ENCODE results near the gene GARIN5A.

The GARIN5A gene

GRCh38 chr19:50509366-50509765 is 32.7 kb upstream of the GARIN5A start:
- in situ Hi-C loops (cut with HindIII; ENCODE audit: low sequenced_read_pairs), result no loop called here

- in situ Hi-C loops (cut with HindIII; ENCODE audit: low sequenced_read_pairs), result no loop called here
Observed at GRCh38 chr19:50508843-50509190, 32.2 kb upstream of the GARIN5A start.

- in situ Hi-C loops (cut with HindIII; ENCODE audit: low sequenced_read_pairs), result no loop called here
Observed at GRCh38 chr19:50507376-50507775, 30.7 kb upstream of the GARIN5A start.

- in situ Hi-C loops (cut with HindIII; ENCODE audit: low sequenced_read_pairs), result no loop called here
Observed at GRCh38 chr19:50506700-50507099, 30.1 kb upstream of the GARIN5A start.

GRCh38 chr19:50505856-50506611 is 29.4 kb upstream of the GARIN5A start:
- in situ Hi-C loops (cut with HindIII; ENCODE audit: low sequenced_read_pairs), result no loop called here

GRCh38 chr19:50501568-50502475 is 25.2 kb upstream of the GARIN5A start:
- in situ Hi-C loops (cut with HindIII; ENCODE audit: low sequenced_read_pairs), result no loop called here

GRCh38 chr19:50501186-50501567 is 24.5 kb upstream of the GARIN5A start:
- in situ Hi-C loops (cut with HindIII; ENCODE audit: low sequenced_read_pairs), result no loop called here

GRCh38 chr19:50500753-50501151 is 24.1 kb upstream of the GARIN5A start:
- in situ Hi-C loops (cut with HindIII; ENCODE audit: low sequenced_read_pairs), result no loop called here

GRCh38 chr19:50500060-50500752 is 23.6 kb upstream of the GARIN5A start:
- in situ Hi-C loops (cut with HindIII; ENCODE audit: low sequenced_read_pairs), result no loop called here

- in situ Hi-C loops (cut with HindIII; ENCODE audit: low sequenced_read_pairs), result no loop called here
Observed at GRCh38 chr19:50498219-50499056, 21.8 kb upstream of the GARIN5A start.

GRCh38 chr19:50497022-50497405 is 20.4 kb upstream of the GARIN5A start:
- in situ Hi-C loops (cut with HindIII; ENCODE audit: low sequenced_read_pairs), result no loop called here

- in situ Hi-C loops (cut with HindIII; ENCODE audit: low sequenced_read_pairs), result no loop called here
Observed at GRCh38 chr19:50496189-50497021, 19.8 kb upstream of the GARIN5A start.

GRCh38 chr19:50495020-50495531 is 18.4 kb upstream of the GARIN5A start:
- in situ Hi-C loops (cut with HindIII; ENCODE audit: low sequenced_read_pairs), result no loop called here

- in situ Hi-C loops (cut with HindIII; ENCODE audit: low sequenced_read_pairs), result no loop called here
Observed at GRCh38 chr19:50494186-50495019, 17.8 kb upstream of the GARIN5A start.

- in situ Hi-C loops (cut with HindIII; ENCODE audit: low sequenced_read_pairs), result no loop called here
Observed at GRCh38 chr19:50493171-50493570, 16.5 kb upstream of the GARIN5A start.

GRCh38 chr19:50492303-50493052 is 15.8 kb upstream of the GARIN5A start:
- in situ Hi-C loops (cut with HindIII; ENCODE audit: low sequenced_read_pairs), result no loop called here

- in situ Hi-C loops (cut with HindIII; ENCODE audit: low sequenced_read_pairs), result no loop called here
Observed at GRCh38 chr19:50490991-50491472, 14.4 kb upstream of the GARIN5A start.

- in situ Hi-C loops (cut with HindIII; ENCODE audit: low sequenced_read_pairs), result no loop called here
Observed at GRCh38 chr19:50490411-50490811, 13.8 kb upstream of the GARIN5A start.
